SK-N-SH treated with all-trans-retinoic acid at 6 μM for 48 hours (cell line): ENCODE results near the gene TBATA.

Experiments used
- ATAC-seq: fragments of 200-7000 bp; cut with Tn5 transposase; 3 replicates; pipeline ENCODE4 v1.9.1; 2020; ENCODE audit warnings: mild to moderate bottlenecking, moderate library complexity
- ARNTL ChIP-seq: fragments of 450-650 bp; formaldehyde crosslinking; IDR thresholded peaks from 2 replicates; pipeline ENCODE4 v1.5.0; 2020; ENCODE audit warnings: low read depth, mild to moderate bottlenecking, moderate library complexity, borderline replicate concordance
- BACH2 ChIP-seq: fragments of 250-450 bp; sonication (Bioruptor Pico); IDR thresholded peaks from 2 replicates; pipeline ENCODE4 v1.9.0; 2021; ENCODE audit warnings: mild to moderate bottlenecking, borderline replicate concordance
- CSDC2 ChIP-seq: fragments of 250-450 bp; sonication (Bioruptor Pico); IDR thresholded peaks from 2 replicates; pipeline ENCODE4 v1.5.0; 2020; ENCODE audit warnings: mild to moderate bottlenecking, moderate library complexity
- ESRRG ChIP-seq: fragments of 250-450 bp; sonication (Bioruptor Pico); IDR thresholded peaks from 2 replicates; pipeline ENCODE4 v1.6.1; 2021; ENCODE audit warnings: mild to moderate bottlenecking
- GLIS3 ChIP-seq: fragments of 250-450 bp; sonication (Bioruptor Pico); IDR thresholded peaks from 2 replicates; pipeline ENCODE4 v1.5.0; 2020; ENCODE audit warnings: mild to moderate bottlenecking, moderate library complexity
- ISL1 ChIP-seq: fragments of 250-450 bp; sonication (Bioruptor Pico); IDR thresholded peaks from 2 replicates; pipeline ENCODE4 v2.1.2; 2022; ENCODE audit warnings: mild to moderate bottlenecking, moderate library complexity
- OSR1 ChIP-seq: fragments of 250-450 bp; sonication (Bioruptor Pico); IDR thresholded peaks from 2 replicates; pipeline ENCODE4 v1.8.0; 2022; ENCODE audit warnings: moderate library complexity, mild to moderate bottlenecking, inconsistent platforms
- PATZ1 ChIP-seq: fragments of 250-450 bp; sonication (Bioruptor Pico); IDR thresholded peaks from 2 replicates; pipeline ENCODE4 v1.8.0; 2020; ENCODE audit warnings: mild to moderate bottlenecking, moderate library complexity, borderline replicate concordance
- POU6F1 ChIP-seq: fragments of 250-450 bp; sonication (Bioruptor Pico); IDR thresholded peaks from 2 replicates; pipeline ENCODE4 v1.8.0; 2021; ENCODE audit warnings: low read depth, mild to moderate bottlenecking, moderate library complexity, borderline replicate concordance
- PPARA ChIP-seq: fragments of 250-450 bp; sonication (Bioruptor Pico); IDR thresholded peaks from 2 replicates; pipeline ENCODE4 v1.5.0; 2020; ENCODE audit warnings: mild to moderate bottlenecking, borderline replicate concordance
- RARB ChIP-seq: fragments of 250-450 bp; sonication (Bioruptor Pico); IDR thresholded peaks from 2 replicates; pipeline ENCODE4 v1.8.0; 2021; ENCODE audit warnings: mild to moderate bottlenecking, moderate library complexity
- SNAI2 ChIP-seq: fragments of 250-450 bp; sonication (Bioruptor Pico); IDR thresholded peaks from 2 replicates; pipeline ENCODE4 v1.5.0; 2020; ENCODE audit warnings: mild to moderate bottlenecking, moderate library complexity
- TCF4 ChIP-seq: fragments of 250-450 bp; sonication (Bioruptor Pico); IDR thresholded peaks from 2 replicates; pipeline ENCODE4 v1.8.0; 2021; ENCODE audit warnings: mild to moderate bottlenecking, moderate library complexity, borderline replicate concordance
- TOX ChIP-seq: fragments of 250-450 bp; sonication (Bioruptor Pico); IDR thresholded peaks from 2 replicates; pipeline ENCODE4 v1.8.0; 2021; ENCODE audit warnings: mild to moderate bottlenecking, moderate library complexity, borderline replicate concordance
- ZC3H10 ChIP-seq: fragments of 250-450 bp; sonication (Bioruptor Pico); IDR thresholded peaks from 2 replicates; pipeline ENCODE4 v1.5.1; 2021; ENCODE audit warnings: mild to moderate bottlenecking, moderate library complexity
- ZFP3 ChIP-seq: fragments of 250-450 bp; sonication (Bioruptor Pico); IDR thresholded peaks from 2 replicates; pipeline ENCODE4 v1.5.0; 2020; ENCODE audit warnings: mild to moderate bottlenecking, moderate library complexity
- ZFP30 ChIP-seq: fragments of 450-650 bp; formaldehyde crosslinking; IDR thresholded peaks from 2 replicates; pipeline ENCODE4 v1.5.0; 2022; ENCODE audit warnings: mild to moderate bottlenecking, moderate library complexity
- ZNF565 ChIP-seq: fragments of 450-650 bp; formaldehyde crosslinking; conservative IDR thresholded peaks from 2 replicates; pipeline ENCODE4 v1.5.0; 2020; ENCODE audit warnings: low read depth, mild to moderate bottlenecking, moderate library complexity
- ZNF70 ChIP-seq: fragments of 450-650 bp; formaldehyde crosslinking; IDR thresholded peaks from 2 replicates; pipeline ENCODE4 v1.5.0; 2020; ENCODE audit warnings: mild to moderate bottlenecking, moderate library complexity
- ZNF8 ChIP-seq: fragments of 450-650 bp; formaldehyde crosslinking; IDR thresholded peaks from 2 replicates; pipeline ENCODE4 v1.5.0; 2020; ENCODE audit warnings: mild to moderate bottlenecking, moderate library complexity
- TF ChIP-seq, protein P1 (sequence below): fragments of 250-450 bp; sonication (Bioruptor Pico); IDR thresholded peaks from 2 replicates; pipeline ENCODE4 v1.5.1; 2020; ENCODE audit warnings: low read depth, mild to moderate bottlenecking, moderate library complexity
- TF ChIP-seq, protein P2 (sequence below): fragments of 250-450 bp; sonication (Bioruptor Pico); IDR thresholded peaks from 2 replicates; pipeline ENCODE4 v1.5.1; 2021; ENCODE audit warnings: mild to moderate bottlenecking, moderate library complexity
- TF ChIP-seq, protein P3 (sequence below): fragments of 250-450 bp; sonication (Bioruptor Pico); IDR thresholded peaks from 2 replicates; pipeline ENCODE4 v1.5.0; 2020; ENCODE audit warnings: mild to moderate bottlenecking, moderate library complexity

Gene TBATA

DNA sequence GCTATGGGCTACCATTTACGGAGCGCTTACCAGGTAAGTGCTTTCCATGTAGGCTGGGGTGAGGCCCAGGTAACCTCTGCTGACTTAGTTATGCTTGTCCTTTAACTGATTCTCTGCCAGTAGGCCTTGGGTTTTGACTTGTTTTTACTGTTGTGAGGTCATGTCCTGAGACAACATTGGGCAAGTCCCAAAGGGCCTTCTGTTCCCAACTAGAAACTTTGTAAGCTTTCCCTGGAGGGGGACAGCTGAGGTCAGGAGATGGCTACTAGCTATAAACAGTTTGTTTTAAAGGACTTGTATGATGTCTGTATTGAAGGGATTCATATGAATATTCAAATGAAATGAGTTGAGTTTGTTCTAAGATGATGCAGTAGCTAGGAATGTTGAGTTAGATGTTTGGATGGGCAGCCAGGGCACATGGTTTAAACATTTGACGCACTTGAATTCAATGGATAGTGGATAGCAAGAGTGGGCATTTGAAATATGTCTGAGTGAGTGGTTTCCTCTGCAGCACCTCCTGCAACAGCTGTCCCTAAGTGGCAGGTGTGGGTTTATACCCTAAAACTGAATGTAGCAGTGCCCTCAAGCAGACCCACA is 20.5 kb upstream of the TBATA start:
- ATAC-seq, result no peak
- TF ChIP-seq ZNF70, result no peak
- no peak for TF ChIP-seq RARB (CRISPR knock-in tag)
- TF ChIP-seq BACH2 (CRISPR knock-in tag), result no peak
- TF ChIP-seq POU6F1, result no peak
- TF ChIP-seq ARNTL (CRISPR knock-in tag), result no peak
- TF ChIP-seq PATZ1, result no peak
- TF ChIP-seq PPARA (CRISPR knock-in tag), result no peak
- no peak for TF ChIP-seq ZFP3
- TF ChIP-seq OSR1 (CRISPR knock-in tag), result no peak
- TF ChIP-seq ZFP30 (CRISPR knock-in tag), result no peak
- TF ChIP-seq CSDC2 (CRISPR knock-in tag), result no peak
- no peak for TF ChIP-seq ZNF8 (CRISPR knock-in tag)
- TF ChIP-seq ZNF565 (CRISPR knock-in tag), result no peak
- TF ChIP-seq TOX (CRISPR knock-in tag), result no peak
- no peak for TF ChIP-seq GLIS3 (CRISPR knock-in tag)
- TF ChIP-seq ISL1 (CRISPR knock-in tag), result no peak
- no peak for TF ChIP-seq ZC3H10 (CRISPR knock-in tag)
- TF ChIP-seq, protein P1, sequence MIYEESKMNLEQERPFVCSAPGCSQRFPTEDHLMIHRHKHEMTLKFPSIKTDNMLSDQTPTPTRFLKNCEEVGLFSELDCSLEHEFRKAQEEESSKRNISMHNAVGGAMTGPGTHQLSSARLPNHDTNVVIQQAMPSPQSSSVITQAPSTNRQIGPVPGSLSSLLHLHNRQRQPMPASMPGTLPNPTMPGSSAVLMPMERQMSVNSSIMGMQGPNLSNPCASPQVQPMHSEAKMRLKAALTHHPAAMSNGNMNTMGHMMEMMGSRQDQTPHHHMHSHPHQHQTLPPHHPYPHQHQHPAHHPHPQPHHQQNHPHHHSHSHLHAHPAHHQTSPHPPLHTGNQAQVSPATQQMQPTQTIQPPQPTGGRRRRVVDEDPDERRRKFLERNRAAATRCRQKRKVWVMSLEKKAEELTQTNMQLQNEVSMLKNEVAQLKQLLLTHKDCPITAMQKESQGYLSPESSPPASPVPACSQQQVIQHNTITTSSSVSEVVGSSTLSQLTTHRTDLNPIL (CRISPR knock-in tag), result no peak

DNA sequence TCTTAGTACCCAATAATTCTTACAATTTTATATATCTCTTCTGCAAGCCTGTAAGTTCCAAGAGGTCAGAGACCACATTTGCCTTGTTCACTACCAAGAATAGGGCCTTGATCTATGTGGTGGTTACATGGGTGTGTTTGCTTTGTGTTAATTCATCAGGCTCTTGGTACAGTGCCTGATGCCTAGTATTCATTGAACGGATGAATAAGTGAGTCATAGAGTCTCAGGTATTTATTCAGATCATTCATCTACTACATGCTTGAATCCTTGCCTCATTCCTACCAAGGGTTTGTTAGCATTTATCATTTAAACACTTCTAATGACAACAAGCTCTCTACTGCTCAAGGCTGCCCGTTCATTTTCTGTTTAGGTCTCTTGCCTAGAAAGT is 19.2 kb upstream of the TBATA start:
- TF ChIP-seq GLIS3 (CRISPR knock-in tag) (no peak), SNAI2 (no peak)
- no peak for ATAC-seq

DNA sequence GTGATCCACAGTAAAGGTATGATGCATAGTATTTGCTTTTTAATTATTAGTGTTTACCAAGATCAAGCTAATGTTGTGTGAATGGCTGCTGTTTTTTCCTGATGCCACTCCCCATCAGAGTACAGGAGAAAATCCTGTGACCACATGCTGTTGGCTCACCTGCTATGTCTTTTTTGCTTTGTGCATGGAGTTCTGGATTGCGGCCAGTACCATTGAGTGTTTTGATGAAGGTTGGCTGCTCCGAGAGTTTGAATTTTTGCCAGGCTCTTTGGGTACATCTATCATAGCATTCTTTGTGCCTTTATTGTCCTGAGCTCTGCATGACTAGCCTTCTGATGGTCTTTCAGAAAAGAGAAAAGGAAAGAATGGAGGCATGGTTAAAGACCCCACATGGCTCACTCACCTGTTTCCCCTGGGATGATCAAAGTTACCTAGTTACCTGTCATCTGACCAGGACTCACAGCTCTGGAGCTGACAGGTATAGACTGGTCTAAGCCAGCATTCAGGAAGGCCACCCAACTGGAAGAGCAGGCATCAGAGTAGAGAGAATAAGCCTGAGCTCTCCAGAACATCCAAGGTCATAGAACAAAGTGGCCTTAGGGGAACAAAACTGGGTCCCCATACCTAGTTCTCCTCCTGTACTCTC is 18.7 kb upstream of the TBATA start:
- TF ChIP-seq ZFP3, result no peak
- no peak for TF ChIP-seq TCF4 (CRISPR knock-in tag)
- no peak for TF ChIP-seq POU6F1
- TF ChIP-seq ARNTL (CRISPR knock-in tag), result no peak
- no peak for TF ChIP-seq GLIS3 (CRISPR knock-in tag)
- no peak for TF ChIP-seq TOX (CRISPR knock-in tag)
- no peak for TF ChIP-seq ESRRG (CRISPR knock-in tag)
- TF ChIP-seq, protein P2, sequence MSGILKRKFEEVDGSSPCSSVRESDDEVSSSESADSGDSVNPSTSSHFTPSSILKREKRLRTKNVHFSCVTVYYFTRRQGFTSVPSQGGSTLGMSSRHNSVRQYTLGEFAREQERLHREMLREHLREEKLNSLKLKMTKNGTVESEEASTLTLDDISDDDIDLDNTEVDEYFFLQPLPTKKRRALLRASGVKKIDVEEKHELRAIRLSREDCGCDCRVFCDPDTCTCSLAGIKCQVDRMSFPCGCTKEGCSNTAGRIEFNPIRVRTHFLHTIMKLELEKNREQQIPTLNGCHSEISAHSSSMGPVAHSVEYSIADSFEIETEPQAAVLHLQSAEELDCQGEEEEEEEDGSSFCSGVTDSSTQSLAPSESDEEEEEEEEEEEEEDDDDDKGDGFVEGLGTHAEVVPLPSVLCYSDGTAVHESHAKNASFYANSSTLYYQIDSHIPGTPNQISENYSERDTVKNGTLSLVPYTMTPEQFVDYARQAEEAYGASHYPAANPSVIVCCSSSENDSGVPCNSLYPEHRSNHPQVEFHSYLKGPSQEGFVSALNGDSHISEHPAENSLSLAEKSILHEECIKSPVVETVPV, result no peak
- TF ChIP-seq ZFP30 (CRISPR knock-in tag), result no peak
- TF ChIP-seq, protein P3, sequence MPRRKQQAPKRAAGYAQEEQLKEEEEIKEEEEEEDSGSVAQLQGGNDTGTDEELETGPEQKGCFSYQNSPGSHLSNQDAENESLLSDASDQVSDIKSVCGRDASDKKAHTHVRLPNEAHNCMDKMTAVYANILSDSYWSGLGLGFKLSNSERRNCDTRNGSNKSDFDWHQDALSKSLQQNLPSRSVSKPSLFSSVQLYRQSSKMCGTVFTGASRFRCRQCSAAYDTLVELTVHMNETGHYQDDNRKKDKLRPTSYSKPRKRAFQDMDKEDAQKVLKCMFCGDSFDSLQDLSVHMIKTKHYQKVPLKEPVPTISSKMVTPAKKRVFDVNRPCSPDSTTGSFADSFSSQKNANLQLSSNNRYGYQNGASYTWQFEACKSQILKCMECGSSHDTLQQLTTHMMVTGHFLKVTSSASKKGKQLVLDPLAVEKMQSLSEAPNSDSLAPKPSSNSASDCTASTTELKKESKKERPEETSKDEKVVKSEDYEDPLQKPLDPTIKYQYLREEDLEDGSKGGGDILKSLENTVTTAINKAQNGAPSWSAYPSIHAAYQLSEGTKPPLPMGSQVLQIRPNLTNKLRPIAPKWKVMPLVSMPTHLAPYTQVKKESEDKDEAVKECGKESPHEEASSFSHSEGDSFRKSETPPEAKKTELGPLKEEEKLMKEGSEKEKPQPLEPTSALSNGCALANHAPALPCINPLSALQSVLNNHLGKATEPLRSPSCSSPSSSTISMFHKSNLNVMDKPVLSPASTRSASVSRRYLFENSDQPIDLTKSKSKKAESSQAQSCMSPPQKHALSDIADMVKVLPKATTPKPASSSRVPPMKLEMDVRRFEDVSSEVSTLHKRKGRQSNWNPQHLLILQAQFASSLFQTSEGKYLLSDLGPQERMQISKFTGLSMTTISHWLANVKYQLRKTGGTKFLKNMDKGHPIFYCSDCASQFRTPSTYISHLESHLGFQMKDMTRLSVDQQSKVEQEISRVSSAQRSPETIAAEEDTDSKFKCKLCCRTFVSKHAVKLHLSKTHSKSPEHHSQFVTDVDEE (CRISPR knock-in tag), result no peak
- TF ChIP-seq ZNF565 (CRISPR knock-in tag), result no peak
- TF ChIP-seq ZC3H10 (CRISPR knock-in tag), result no peak
- TF ChIP-seq RARB (CRISPR knock-in tag), result no peak
- no peak for TF ChIP-seq ZNF8 (CRISPR knock-in tag)
- TF ChIP-seq, all 23 proteins: peak for 0
- no peak for ATAC-seq
